ENCODE measurements around the gene ATP8A1.

DNA sequence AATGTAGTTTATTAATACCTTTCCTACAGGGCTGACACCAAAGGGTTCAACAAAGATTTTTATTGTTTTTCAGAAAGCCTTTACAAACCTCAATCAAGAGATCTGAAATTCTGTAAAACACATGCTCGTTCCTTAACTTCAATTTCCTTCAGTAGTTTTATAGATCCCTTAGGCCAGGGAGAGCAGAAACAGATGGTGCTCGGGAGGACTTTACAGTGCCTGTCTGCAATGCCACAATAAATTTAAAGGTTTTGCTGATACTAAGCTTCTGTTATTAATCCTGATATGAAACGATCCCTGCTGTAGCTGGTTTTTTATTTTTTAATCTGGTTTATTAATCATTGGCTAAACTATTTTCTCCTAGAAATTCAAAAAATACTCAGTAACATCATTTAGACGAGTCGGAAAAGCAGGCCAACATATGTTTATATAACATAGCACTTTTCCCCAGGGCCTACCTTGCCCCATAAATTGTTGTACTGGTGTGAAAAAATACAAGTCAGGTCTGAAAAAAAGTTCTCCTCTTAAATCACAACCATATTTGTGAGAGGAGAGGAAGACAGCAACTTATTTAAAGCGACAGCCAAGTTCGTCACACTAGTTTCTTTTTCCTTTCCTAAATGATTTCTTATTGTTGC is 219.9 kb downstream of the ATP8A1 start:
- no peak for TF ChIP-seq FOS (IDR thresholded peaks at IDR 0.05; ENCODE audit: low read depth, low read length)
- TF ChIP-seq, protein P1, sequence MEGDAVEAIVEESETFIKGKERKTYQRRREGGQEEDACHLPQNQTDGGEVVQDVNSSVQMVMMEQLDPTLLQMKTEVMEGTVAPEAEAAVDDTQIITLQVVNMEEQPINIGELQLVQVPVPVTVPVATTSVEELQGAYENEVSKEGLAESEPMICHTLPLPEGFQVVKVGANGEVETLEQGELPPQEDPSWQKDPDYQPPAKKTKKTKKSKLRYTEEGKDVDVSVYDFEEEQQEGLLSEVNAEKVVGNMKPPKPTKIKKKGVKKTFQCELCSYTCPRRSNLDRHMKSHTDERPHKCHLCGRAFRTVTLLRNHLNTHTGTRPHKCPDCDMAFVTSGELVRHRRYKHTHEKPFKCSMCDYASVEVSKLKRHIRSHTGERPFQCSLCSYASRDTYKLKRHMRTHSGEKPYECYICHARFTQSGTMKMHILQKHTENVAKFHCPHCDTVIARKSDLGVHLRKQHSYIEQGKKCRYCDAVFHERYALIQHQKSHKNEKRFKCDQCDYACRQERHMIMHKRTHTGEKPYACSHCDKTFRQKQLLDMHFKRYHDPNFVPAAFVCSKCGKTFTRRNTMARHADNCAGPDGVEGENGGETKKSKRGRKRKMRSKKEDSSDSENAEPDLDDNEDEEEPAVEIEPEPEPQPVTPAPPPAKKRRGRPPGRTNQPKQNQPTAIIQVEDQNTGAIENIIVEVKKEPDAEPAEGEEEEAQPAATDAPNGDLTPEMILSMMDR (conservative IDR thresholded peaks at IDR 0.05; ENCODE audit: low read depth, low read length), result no peak
- TF ChIP-seq MAFK (IDR thresholded peaks at IDR 0.05; ENCODE audit: low read depth, low read length), result no peak
- no peak for TF ChIP-seq POLR2A (IDR thresholded peaks at IDR 0.05; ENCODE audit: low read depth, low read length)
- no peak for TF ChIP-seq RAD21 (IDR thresholded peaks at IDR 0.05; ENCODE audit: low read length)
- TF ChIP-seq RFX5 (IDR thresholded peaks at IDR 0.05; ENCODE audit: low read depth, low read length), result no peak
- TF ChIP-seq SMC3 (IDR thresholded peaks at IDR 0.05; ENCODE audit: low read depth, low read length), result no peak
- TF ChIP-seq USF2 (IDR thresholded peaks at IDR 0.05; ENCODE audit: low read depth, low read length), result no peak
- no peak for TF ChIP-seq CHD1 (IDR thresholded peaks at IDR 0.05; ENCODE audit: low read depth, low read length)
- TF ChIP-seq MAZ (IDR thresholded peaks at IDR 0.05; ENCODE audit: borderline replicate concordance, low read depth, low read length), result no peak
- TF ChIP-seq BHLHE40 (IDR thresholded peaks at IDR 0.05; ENCODE audit: low read depth, low read length), result no peak
- no peak for TF ChIP-seq ELK1 (IDR thresholded peaks at IDR 0.05; ENCODE audit: borderline replicate concordance, low read depth, low read length)

Measured in IMR-90 (cell line).